Kidney epithelial cell (primary cell): ENCODE measurements around the gene MRLN. TPM values are rescaled to one million over a fixed set of nuclear protein-coding genes. Genes with fewer than 3 reads are reported as not detected.
A peak's percentile ranks its signal among the peaks of the same experiment; 100 is the strongest.

Experiments
- DNase-seq: peaks from one replicate; pipeline ENCODE4 v3.0.0-alpha.2; 2010; ENCODE audit warnings: low read depth
- H3K27me3 ChIP-seq: 2 replicates; pipeline ENCODE4 v1.6.0; 2011; ENCODE audit warnings: low read length; ENCODE audit not compliant: control insufficient read depth, insufficient read depth
- H3K36me3 ChIP-seq: 2 replicates; pipeline ENCODE4 v1.5.1; 2011; ENCODE audit warnings: low read length; ENCODE audit not compliant: control insufficient read depth, insufficient read depth
- H3K4me3 ChIP-seq: 2 replicates; pipeline ENCODE4 v1.5.1; 2011; ENCODE audit warnings: low read depth, mild to moderate bottlenecking, control low read depth, low read length
- CTCF ChIP-seq: IDR thresholded peaks from 2 replicates; pipeline ENCODE4 v1.5.1; 2011; ENCODE audit warnings: mild to moderate bottlenecking, moderate library complexity, low read length, control low read depth, inconsistent platforms; ENCODE audit not compliant: insufficient read depth, poor library complexity, severe bottlenecking
- total RNA-seq: library from RNA; depleted of rRNA; stranded (reverse); fragments of >200 nt; gene quantifications from 2 replicates; pipeline ENCODE4 v1.2.3, GENCODE V29; 2015

Gene MRLN
- total RNA-seq, 1 donor from 2014 or later: not detected

- H3K36me3 ChIP-seq: no peaks in the 10 kb centered on the region
- peak; percentile 44 for TF ChIP-seq CTCF
- H3K27me3 ChIP-seq: peaks cover 14% of the 10 kb centered on the region
- DNase-seq: no peak
- H3K4me3 ChIP-seq: peak within 1 kb of the TSS; percentile 45
These were observed 43.7 kb downstream of the MRLN start, which contains the start of gene SLC16A9 for GRCh38 chr10:59709395-59710125. SLC16A9 (minus strand) TSS chr10:59709850; CDS start chr10:59684291, 25,559 bp downstream.

GRCh38 chr10:59708816-59709394 is 44.4 kb downstream of the MRLN start:
- no peak for DNase-seq
- H3K4me3 ChIP-seq: peak overlapping the region; percentile 45
- no peak for TF ChIP-seq CTCF
- H3K36me3 ChIP-seq: no peaks in the 10 kb centered on the region
- H3K27me3 ChIP-seq: peaks cover 14% of the 10 kb centered on the region

- no peak overlapping the region for H3K4me3 ChIP-seq
- TF ChIP-seq CTCF: no peak
- no peak for DNase-seq
- no peaks in the 10 kb centered on the region for H3K36me3 ChIP-seq
- H3K27me3 ChIP-seq: peaks cover 14% of the 10 kb centered on the region
These were observed 46.1 kb downstream of the MRLN start for GRCh38 chr10:59706851-59707797.

- no peak for DNase-seq
- no peak overlapping the region for H3K4me3 ChIP-seq
These were observed 47.3 kb downstream of the MRLN start for GRCh38 chr10:59705931-59706330.

GRCh38 chr10:59704630-59705029 is 48.6 kb downstream of the MRLN start:
- H3K36me3 ChIP-seq: no peaks in the 10 kb centered on the region
- no peak overlapping the region for H3K4me3 ChIP-seq
- H3K27me3 ChIP-seq: peaks cover 4% of the 10 kb centered on the region
- no peak for DNase-seq
- TF ChIP-seq CTCF: no peak

More at GRCh38 chr10:59705931-59706330, 47.3 kb downstream of the MRLN start:
- no peaks in the 10 kb centered on the region for H3K36me3 ChIP-seq
- no peak for TF ChIP-seq CTCF
- H3K27me3 ChIP-seq: peaks cover 14% of the 10 kb centered on the region
